Measurements from ENCODE around the gene CNBP.
"Not testable (repeated sequence)": the region's sequence is repeated elsewhere in the genome, so short reads cannot be mapped to it uniquely, and the experiment has no call there.

CNBP gene

DNA sequence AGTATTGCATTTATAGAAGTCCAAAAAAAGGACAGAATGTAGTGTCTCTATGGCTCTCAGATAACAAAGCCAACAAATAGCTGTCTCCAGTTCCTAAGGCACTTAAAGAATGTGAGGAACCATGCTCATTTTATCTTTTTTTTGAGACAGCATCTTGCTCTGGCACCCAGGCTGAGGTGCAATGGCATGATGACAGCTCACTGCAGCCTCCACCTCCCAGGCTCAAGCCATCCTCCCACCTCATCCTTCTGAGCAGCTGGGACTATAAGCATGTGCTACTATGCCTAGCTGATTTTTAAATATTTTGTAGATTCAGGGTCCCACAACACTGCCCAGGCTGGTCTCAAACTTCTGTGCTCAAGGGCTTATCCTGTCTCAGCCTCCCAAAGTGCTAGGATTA, 38.9 kb downstream of the CNBP start:
- H3K36me3 ChIP-seq (ENCODE audit: insufficient read depth, insufficient read length, low read length) = peaks cover 41% of the 10 kb centered on the region
- DNase-seq (ENCODE audit: low read depth, low spot score) = no peak
- no peak for TF ChIP-seq ZNF274 (IDR thresholded peaks at IDR 0.05; ENCODE audit: low read depth, low read length)
- TF ChIP-seq YY1 (IDR thresholded peaks at IDR 0.05; ENCODE audit: insufficient read depth, insufficient read length) = no peak
- TF ChIP-seq SUZ12 (IDR thresholded peaks at IDR 0.05; ENCODE audit: extremely low read depth, insufficient read depth, insufficient read length) = no peak
- no peak overlapping the region for H3K4me3 ChIP-seq (ENCODE audit: insufficient read length, low read depth)
- H3K9me3 ChIP-seq (ENCODE audit: insufficient read depth, low read length) = no peaks in the 10 kb centered on the region
- H3K4me1 ChIP-seq (ENCODE audit: insufficient read depth, insufficient read length) = no peaks in the 10 kb centered on the region
- no peaks in the 10 kb centered on the region for H3K27me3 ChIP-seq (ENCODE audit: insufficient read depth, insufficient read length)
- no peak overlapping the region for H3K9ac ChIP-seq (ENCODE audit: insufficient read length, low read depth)

DNA sequence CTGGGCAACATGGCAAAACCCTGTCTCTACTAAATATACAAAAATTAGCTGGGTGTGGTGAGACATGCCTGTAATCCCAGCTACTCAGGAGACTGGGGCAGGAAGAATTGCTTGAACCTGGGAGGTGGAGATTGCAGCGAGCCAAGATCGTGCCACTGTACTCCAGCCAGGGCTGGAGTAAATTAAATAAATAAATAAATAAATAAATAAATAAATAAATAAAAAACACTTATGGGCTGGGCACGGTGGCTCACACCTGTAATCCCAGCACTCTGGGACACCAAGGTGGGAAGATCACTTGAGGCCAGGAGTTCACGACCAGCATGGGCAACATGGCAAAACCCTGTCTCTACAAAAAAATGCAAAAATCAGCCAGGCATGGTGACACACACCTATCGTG, 42.7 kb downstream of the CNBP start:
- not testable (repeated sequence) for DNase-seq (ENCODE audit: low read depth, low spot score); H3K27me3 ChIP-seq (ENCODE audit: insufficient read depth, insufficient read length); H3K9me3 ChIP-seq (ENCODE audit: insufficient read depth, low read length); H3K4me3 ChIP-seq (ENCODE audit: insufficient read length, low read depth); H3K9ac ChIP-seq (ENCODE audit: insufficient read length, low read depth); H3K4me1 ChIP-seq (ENCODE audit: insufficient read depth, insufficient read length)
- H3K36me3 ChIP-seq (ENCODE audit: insufficient read depth, insufficient read length, low read length) = peaks cover 56% of the 10 kb centered on the region

DNA sequence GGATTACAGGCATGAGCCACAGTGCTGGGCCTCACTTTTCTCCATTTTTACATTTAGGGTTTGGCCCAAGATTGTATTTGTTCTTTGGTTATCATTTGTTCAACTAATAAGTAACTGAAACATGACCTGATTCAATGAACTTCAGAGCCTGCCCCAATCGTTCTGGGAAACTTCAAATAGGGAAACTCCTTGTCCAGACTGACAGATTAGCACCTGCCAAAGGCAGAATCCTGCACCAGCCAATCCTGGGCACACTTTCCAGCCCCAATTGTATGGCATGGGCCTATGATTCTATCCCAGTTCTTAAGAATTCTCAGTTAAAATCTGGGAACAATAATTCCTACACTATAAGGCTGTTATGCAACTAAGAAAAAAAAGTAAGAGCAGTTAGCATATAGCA, 43.8 kb downstream of the CNBP start:
- H3K27me3 ChIP-seq (ENCODE audit: insufficient read depth, insufficient read length) = no peaks in the 10 kb centered on the region
- no peak for TF ChIP-seq SUZ12 (IDR thresholded peaks at IDR 0.05; ENCODE audit: extremely low read depth, insufficient read depth, insufficient read length)
- TF ChIP-seq ZNF274 (IDR thresholded peaks at IDR 0.05; ENCODE audit: low read depth, low read length) = no peak
- TF ChIP-seq YY1 (IDR thresholded peaks at IDR 0.05; ENCODE audit: insufficient read depth, insufficient read length) = no peak
- H3K4me1 ChIP-seq (ENCODE audit: insufficient read depth, insufficient read length) = no peaks in the 10 kb centered on the region
- no peak overlapping the region for H3K9ac ChIP-seq (ENCODE audit: insufficient read length, low read depth)
- DNase-seq (ENCODE audit: low read depth, low spot score) = no peak
- H3K9me3 ChIP-seq (ENCODE audit: insufficient read depth, low read length) = no peaks in the 10 kb centered on the region
- H3K36me3 ChIP-seq (ENCODE audit: insufficient read depth, insufficient read length, low read length) = peaks cover 56% of the 10 kb centered on the region
- H3K4me3 ChIP-seq (ENCODE audit: insufficient read length, low read depth) = no peak overlapping the region

DNA sequence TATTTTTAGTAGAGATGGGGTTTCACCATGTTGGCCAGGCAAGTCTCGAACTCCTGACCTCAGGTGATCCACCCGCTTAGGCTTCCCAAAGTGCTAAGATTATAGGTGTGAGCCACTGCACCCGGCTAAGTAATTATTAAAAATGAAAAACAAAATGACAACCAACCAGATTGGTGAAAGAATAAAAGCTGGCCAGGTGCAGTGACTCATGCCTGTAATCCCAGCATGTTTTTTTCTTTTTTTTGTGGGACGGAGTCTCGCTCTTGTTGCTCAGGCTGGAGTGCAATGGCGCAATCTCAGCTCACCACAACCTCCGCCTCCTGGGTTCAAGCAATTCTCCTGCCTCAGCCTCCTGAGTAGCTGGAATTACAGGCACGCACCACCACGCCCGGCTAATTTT, 47.4 kb downstream of the CNBP start:
- peaks cover 70% of the 10 kb centered on the region for H3K36me3 ChIP-seq (ENCODE audit: insufficient read depth, insufficient read length, low read length)
- H3K4me3 ChIP-seq (ENCODE audit: insufficient read length, low read depth); DNase-seq (ENCODE audit: low read depth, low spot score): not testable (repeated sequence)

DNA sequence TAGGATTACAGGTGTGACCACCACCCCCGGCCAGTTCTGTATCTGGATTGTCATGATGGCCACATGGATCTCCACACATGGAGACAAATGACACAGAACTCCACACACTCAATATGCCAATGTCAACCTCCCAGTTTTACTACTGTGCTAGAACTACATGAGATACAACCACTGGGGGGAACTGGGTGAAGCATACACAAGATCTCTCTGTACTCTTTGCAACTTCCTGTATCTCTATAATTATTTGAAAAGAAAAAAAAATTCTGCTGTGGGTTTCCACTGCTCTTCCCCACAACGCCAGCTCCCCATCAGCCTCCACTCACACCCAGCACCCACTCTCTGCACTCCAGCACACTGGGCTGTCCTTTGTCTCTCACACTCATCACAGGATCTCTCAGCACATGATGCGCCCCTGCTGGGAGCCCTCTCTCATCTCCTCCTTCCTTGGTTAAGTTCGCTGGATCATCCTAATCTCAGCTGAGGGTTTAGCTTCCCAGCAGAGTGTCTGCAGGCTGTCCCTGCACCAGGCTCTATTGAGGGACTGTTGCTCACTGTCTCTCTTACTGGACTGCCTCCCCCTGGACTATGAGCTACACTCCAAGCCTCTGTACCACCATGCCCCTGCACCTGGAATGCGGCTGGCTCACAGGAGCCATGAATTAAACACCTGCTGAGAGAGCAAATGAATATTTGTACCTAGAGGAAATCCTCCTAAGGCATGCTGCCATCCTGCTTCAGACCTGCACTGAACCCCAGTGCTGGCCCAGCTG, 51.4 kb downstream of the CNBP start:
- Histone ChIP-seq H3K36me3 (ENCODE audit: insufficient read depth, insufficient read length, low read length) (peaks cover 88% of the 10 kb centered on the region), H3K27me3 (ENCODE audit: insufficient read depth, insufficient read length) (no peaks in the 10 kb centered on the region), H3K4me3 (ENCODE audit: insufficient read length, low read depth) (no peak overlapping the region), H3K9ac (ENCODE audit: insufficient read length, low read depth) (no peak overlapping the region), H3K4me1 (ENCODE audit: insufficient read depth, insufficient read length) (peaks cover 16% of the 10 kb centered on the region), H3K9me3 (ENCODE audit: insufficient read depth, low read length) (no peaks in the 10 kb centered on the region)
- TF ChIP-seq YY1 (IDR thresholded peaks at IDR 0.05; ENCODE audit: insufficient read depth, insufficient read length) = no peak
- DNase-seq (ENCODE audit: low read depth, low spot score) = no peak

More for the DNA sequence above, 47.4 kb downstream of the CNBP start:
- H3K4me1 ChIP-seq (ENCODE audit: insufficient read depth, insufficient read length); H3K9ac ChIP-seq (ENCODE audit: insufficient read length, low read depth); H3K9me3 ChIP-seq (ENCODE audit: insufficient read depth, low read length); H3K27me3 ChIP-seq (ENCODE audit: insufficient read depth, insufficient read length): not testable (repeated sequence)

DNA sequence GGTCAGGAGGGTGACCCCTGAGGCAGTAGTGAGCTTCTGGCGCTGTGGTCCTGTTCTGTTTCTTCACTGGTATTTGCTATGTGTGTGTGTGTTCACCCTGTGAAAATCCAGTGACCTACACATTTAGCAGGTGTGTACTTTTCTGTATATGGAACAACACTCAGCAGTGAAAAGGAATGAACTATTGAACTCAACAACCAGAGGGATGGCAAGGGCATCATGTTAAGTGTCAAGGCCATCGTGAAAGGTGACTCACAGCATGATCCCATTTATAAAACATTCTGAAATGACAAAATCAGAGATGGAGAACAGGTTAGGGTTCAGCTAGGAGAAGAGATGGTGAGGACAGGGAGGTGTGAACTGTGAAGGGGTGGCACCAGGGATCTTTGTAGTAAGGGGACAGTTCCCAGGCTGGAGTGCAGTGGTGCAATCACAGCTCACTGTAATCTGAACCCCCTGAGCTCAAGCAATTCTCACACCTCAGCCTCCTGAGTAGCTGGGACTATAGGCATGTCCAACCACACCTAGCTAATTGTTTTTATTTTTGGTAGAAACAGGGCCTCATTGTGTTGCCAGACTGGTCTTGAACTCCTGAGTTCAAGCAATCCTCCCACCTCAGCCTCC, 52.1 kb downstream of the CNBP start:
- TF ChIP-seq SUZ12 (IDR thresholded peaks at IDR 0.05; ENCODE audit: extremely low read depth, insufficient read depth, insufficient read length) (no peak), YY1 (IDR thresholded peaks at IDR 0.05; ENCODE audit: insufficient read depth, insufficient read length) (no peak)
- DNase-seq (ENCODE audit: low read depth, low spot score) = no peak

DNA sequence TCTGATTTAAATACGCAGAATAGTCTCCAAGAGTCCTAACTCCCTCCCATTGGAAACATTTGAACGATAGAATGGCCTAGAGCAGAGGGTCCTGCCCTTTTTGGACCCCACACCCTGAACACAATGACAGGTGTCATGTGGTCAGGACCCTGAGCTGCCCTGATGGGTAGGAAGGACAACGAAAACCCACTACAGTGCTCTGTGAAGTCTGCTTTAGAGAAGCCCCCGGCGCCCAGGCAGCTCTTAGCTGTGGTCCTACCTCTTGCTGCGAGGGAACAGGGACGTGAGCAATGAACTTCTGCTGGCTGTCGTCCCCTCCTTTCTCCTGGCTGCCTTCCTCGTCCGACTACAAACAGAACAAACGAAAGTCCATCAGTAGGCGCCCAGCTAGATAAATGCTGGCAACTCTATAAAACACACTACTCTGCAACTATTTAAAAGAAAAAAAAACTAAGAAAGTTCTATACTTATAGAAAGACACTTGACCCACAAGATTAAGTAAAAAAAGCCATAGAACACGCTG, 53.3 kb downstream of the CNBP start:
- Histone ChIP-seq H3K4me1 (ENCODE audit: insufficient read depth, insufficient read length) (peaks cover 16% of the 10 kb centered on the region), H3K4me3 (ENCODE audit: insufficient read length, low read depth) (no peak overlapping the region), H3K9ac (ENCODE audit: insufficient read length, low read depth) (no peak overlapping the region), H3K36me3 (ENCODE audit: insufficient read depth, insufficient read length, low read length) (peaks cover 84% of the 10 kb centered on the region), H3K27me3 (ENCODE audit: insufficient read depth, insufficient read length) (no peaks in the 10 kb centered on the region), H3K9me3 (ENCODE audit: insufficient read depth, low read length) (no peaks in the 10 kb centered on the region)
- no peak for TF ChIP-seq ZNF274 (IDR thresholded peaks at IDR 0.05; ENCODE audit: low read depth, low read length)
- TF ChIP-seq YY1 (IDR thresholded peaks at IDR 0.05; ENCODE audit: insufficient read depth, insufficient read length) = no peak
- TF ChIP-seq SUZ12 (IDR thresholded peaks at IDR 0.05; ENCODE audit: extremely low read depth, insufficient read depth, insufficient read length) = no peak
- no peak for DNase-seq (ENCODE audit: low read depth, low spot score)

More for the DNA sequence above, 52.1 kb downstream of the CNBP start:
- Histone ChIP-seq H3K4me1 (ENCODE audit: insufficient read depth, insufficient read length) (peaks cover 16% of the 10 kb centered on the region), H3K9me3 (ENCODE audit: insufficient read depth, low read length) (no peaks in the 10 kb centered on the region), H3K4me3 (ENCODE audit: insufficient read length, low read depth) (no peak overlapping the region), H3K27me3 (ENCODE audit: insufficient read depth, insufficient read length) (no peaks in the 10 kb centered on the region), H3K36me3 (ENCODE audit: insufficient read depth, insufficient read length, low read length) (peaks cover 90% of the 10 kb centered on the region), H3K9ac (ENCODE audit: insufficient read length, low read depth) (no peak overlapping the region)

All from NT2/D1 (cell line).